Stomach (tissue), 4 donors: ENCODE results near the gene CDCP2.

Experiments
- CTCF ChIP-seq, 7 experiments: fragments of 450-650 bp in 4 of 7; fragments of 200-600 bp in 3 of 7; sonication (generic) in 3 of 7; IDR thresholded peaks; one replicate each; pipeline ENCODE4 v1.5.1; 2016 to 2019; ENCODE audit warnings: antibody characterized with exemption in 7 of 7, control low read depth in 2 of 7, mild to moderate bottlenecking in 1 of 7
- EP300 ChIP-seq: sonication (generic); formaldehyde crosslinking; IDR thresholded peaks from one replicate; pipeline ENCODE4 v1.6.1; 2017; ENCODE audit warnings: antibody characterized with exemption
- POLR2A ChIP-seq, 4 donors: fragments of 450-650 bp; IDR thresholded peaks; one replicate each; pipeline ENCODE4 v1.6.1; 2016; ENCODE audit warnings: antibody characterized with exemption in 4 of 4, control low read depth in 2 of 4, mild to moderate bottlenecking in 1 of 4, moderate library complexity in 1 of 4
- POLR2AphosphoS5 ChIP-seq, 3 donors: sonication (generic); formaldehyde crosslinking; IDR thresholded peaks; one replicate each; pipeline ENCODE4 v1.6.1; 2016; ENCODE audit warnings: antibody characterized with exemption in 3 of 3

GRCh38 chr1:54151013-54151412, 1.8 kb downstream of the CDCP2 start:
- TF ChIP-seq CTCF (IDR thresholded peaks at IDR 0.05) (no peak), POLR2AphosphoS5 (IDR thresholded peaks at IDR 0.05) (no peak), POLR2A (IDR thresholded peaks at IDR 0.05) (no peak), EP300 (no peak)
